Activated CD4-positive, CD25-positive, alpha-beta regulatory T cell treated with anti-CD3 and anti-CD28 coated beads, Interleukin-2, amount 50 U/mL, for 72 hours (primary cell): ENCODE results near the gene RNF44.
"Not testable (repeated sequence)": the region's sequence is repeated elsewhere in the genome, so short reads cannot be mapped to it uniquely, and the experiment has no call there.

ENCODE experiments used
- DNase-seq: peaks from one replicate; pipeline ENCODE4 v3.0.0; 2021

Gene RNF44

GRCh38 chr5:176515396-176515795, 21.8 kb downstream of the RNF44 start:
- DNase-seq, result no peak

GRCh38 chr5:176514244-176514950, 22.8 kb downstream of the RNF44 start:
- DNase-seq, result no peak

- no peak for DNase-seq
Observed at GRCh38 chr5:176513788-176514187, 23.4 kb downstream of the RNF44 start.

GRCh38 chr5:176508603-176509002, 28.6 kb downstream of the RNF44 start:
- DNase-seq, result no peak

GRCh38 chr5:176507911-176508310, 29.3 kb downstream of the RNF44 start:
- DNase-seq, result no peak

GRCh38 chr5:176503496-176503895, 33.7 kb downstream of the RNF44 start:
- DNase-seq, result no peak

- DNase-seq, result no peak
Observed at GRCh38 chr5:176501333-176501732, 35.9 kb downstream of the RNF44 start.

- DNase-seq, result no peak
Observed at GRCh38 chr5:176500511-176500910, 36.7 kb downstream of the RNF44 start.

- no peak for DNase-seq
Observed at GRCh38 chr5:176499273-176499672, 37.9 kb downstream of the RNF44 start.

- no peak for DNase-seq
Observed at GRCh38 chr5:176497852-176498251, 39.4 kb downstream of the RNF44 start.

- no peak for DNase-seq
Observed at GRCh38 chr5:176492431-176492830, 44.8 kb downstream of the RNF44 start.

- no peak for DNase-seq
Observed at GRCh38 chr5:176491901-176492300, 45.3 kb downstream of the RNF44 start.

- DNase-seq, result no peak
Observed at GRCh38 chr5:176491101-176491502, 46.1 kb downstream of the RNF44 start.

- no peak for DNase-seq
Observed at GRCh38 chr5:176490301-176490700, 46.9 kb downstream of the RNF44 start.

- no peak for DNase-seq
Observed at GRCh38 chr5:176489077-176489476, 48.1 kb downstream of the RNF44 start.

GRCh38 chr5:176487160-176487559, 50.0 kb downstream of the RNF44 start:
- not testable (repeated sequence) for DNase-seq

- no peak for DNase-seq
Observed at GRCh38 chr5:176486189-176486757, 50.9 kb downstream of the RNF44 start.

GRCh38 chr5:176485176-176485575, 52.0 kb downstream of the RNF44 start:
- DNase-seq, result no peak

GRCh38 chr5:176481711-176482110, 55.5 kb downstream of the RNF44 start:
- DNase-seq, result no peak
